Spleen (tissue), 11 donors: ENCODE results near the gene TOM1L1. TPM values are rescaled to one million over a fixed set of nuclear protein-coding genes. Genes with fewer than 3 reads are reported as not detected.
A peak's percentile ranks its signal among the peaks of the same experiment; 100 is the strongest.

Experiments
- DNase-seq: peaks from one replicate; pipeline ENCODE4 v3.0.0-alpha.2; 2020
- H3K27ac ChIP-seq, 8 donors: fragments of 200-600 bp; sonication (generic) in 7 of 8; 1 replicate in 4 of 8; 2 replicates in 4 of 8; pipeline versions ENCODE4 v1.5.0 to v1.8.0; 2016 to 2021; ENCODE audit warnings: inconsistent platforms in 4 of 8, mild to moderate bottlenecking in 4 of 8, moderate library complexity in 1 of 8
- H3K27me3 ChIP-seq, 7 donors: fragments of 200-600 bp; sonication (generic) in 6 of 7; replicated peaks in 1 of 7; 1 replicate in 4 of 7; 2 replicates in 3 of 7; pipeline versions ENCODE4 v1.5.0 to v1.8.0; 2016 to 2021; ENCODE audit warnings: inconsistent platforms in 3 of 7, mild to moderate bottlenecking in 1 of 7
- H3K36me3 ChIP-seq, 6 donors: fragments of 200-600 bp; sonication (generic) in 5 of 6; 1 replicate in 4 of 6; 2 replicates in 2 of 6; pipeline versions ENCODE4 v1.5.0 to v1.8.0; 2016 to 2021; ENCODE audit warnings: inconsistent platforms in 2 of 6
- H3K4me1 ChIP-seq, 6 donors: fragments of 200-600 bp; sonication (generic) in 5 of 6; 1 replicate in 3 of 6; 2 replicates in 3 of 6; pipeline versions ENCODE4 v1.5.0 to v1.8.0; 2016 to 2021; ENCODE audit warnings: inconsistent platforms in 3 of 6
- H3K4me3 ChIP-seq, 8 donors: fragments of 200-600 bp; sonication (generic) in 7 of 8; 1 replicate in 4 of 8; 2 replicates in 4 of 8; pipeline versions ENCODE4 v1.5.0 to v1.8.0; 2016 to 2021; ENCODE audit warnings: inconsistent platforms in 4 of 8, mild to moderate bottlenecking in 4 of 8, moderate library complexity in 2 of 8
- H3K9me3 ChIP-seq, 8 donors: fragments of 200-600 bp; sonication (generic) in 7 of 8; 1 replicate in 4 of 8; 2 replicates in 4 of 8; pipeline versions ENCODE4 v1.5.0 to v1.8.0; 2016 to 2021; ENCODE audit warnings: inconsistent platforms in 4 of 8
- POLR2A ChIP-seq, 3 donors: fragments of 450-650 bp; IDR thresholded peaks; one replicate each; pipeline ENCODE4 v1.5.1; 2017; ENCODE audit warnings: antibody characterized with exemption in 3 of 3, mild to moderate bottlenecking in 1 of 3
- POLR2AphosphoS5 ChIP-seq, 3 donors: sonication (generic); formaldehyde crosslinking; IDR thresholded peaks; one replicate each; pipeline ENCODE4 v1.5.1; 2017; ENCODE audit warnings: antibody characterized with exemption in 3 of 3
- WGBS, 5 donors: extraction: QIAGEN DNeasy Blood & Tissue Kit in 3 of 5; methylation state at CpG; one replicate each; pipeline versions ENCODE4 v1.1.5 to v1.1.7; 2013 to 2018; 5-methylcytosine and 5-hydroxymethylcytosine counted together
- intact Hi-C: fragments of 100-400 bp; cut with DNase I; formaldehyde crosslinking; loops from one replicate; pipeline ENCODE4 v1.15.0; 2023; ENCODE audit warnings: low total_unique reads
- polyA plus RNA-seq, 3 donors: library from polyadenylated mRNA; stranded (reverse); fragments of 200-250 nt; gene quantifications; one replicate each; pipeline ENCODE4 v1.2.1, GENCODE V29; 2013
- total RNA-seq, 7 donors: library from RNA; depleted of rRNA in 3 of 7; stranded (reverse); fragments of >200 nt in 3 of 7; fragmentation: NEBNext Ultra II Directional in 4 of 7; extraction: Animal tissue kit (Norgen Biotek cat#: 25700) in 4 of 7; gene quantifications; one replicate each; pipeline versions ENCODE4 v1.1.0 to v1.2.1, GENCODE V29; 2016 to 2021
- TF ChIP-seq, protein P1 (sequence below), 11 experiments: fragments of 200-600 bp in 7 of 11; fragments of 450-650 bp in 4 of 11; sonication (generic) in 4 of 11; IDR thresholded peaks in 8 of 11; conservative IDR thresholded peaks in 3 of 11; 1 replicate in 7 of 11; 2 replicates in 4 of 11; pipeline versions ENCODE4 v1.4.0 to v1.8.0; 2016 to 2021; ENCODE audit warnings: antibody characterized with exemption in 11 of 11, inconsistent platforms in 4 of 11, mild to moderate bottlenecking in 1 of 11
- donor health status: healthy with polysubstance abuse.
- donor health status: DM: no; HTN: no; CAD: no; lungs with moderate emphysema.
- donor health status: DM: no; HTN: no; CAD: no.
- donor health status: Bipolar disorder and iron deficiency.
- donor health status: healthy.
- donor health status: DM: no; HTN: no; CAD: no.
- donor health status: DM: yes; HTN: yes; CAD: no.

Gene TOM1L1
- total and polyA plus RNA-seq, 10 donors = 2.3 to 14.3 (median 4.2) TPM

DNA sequence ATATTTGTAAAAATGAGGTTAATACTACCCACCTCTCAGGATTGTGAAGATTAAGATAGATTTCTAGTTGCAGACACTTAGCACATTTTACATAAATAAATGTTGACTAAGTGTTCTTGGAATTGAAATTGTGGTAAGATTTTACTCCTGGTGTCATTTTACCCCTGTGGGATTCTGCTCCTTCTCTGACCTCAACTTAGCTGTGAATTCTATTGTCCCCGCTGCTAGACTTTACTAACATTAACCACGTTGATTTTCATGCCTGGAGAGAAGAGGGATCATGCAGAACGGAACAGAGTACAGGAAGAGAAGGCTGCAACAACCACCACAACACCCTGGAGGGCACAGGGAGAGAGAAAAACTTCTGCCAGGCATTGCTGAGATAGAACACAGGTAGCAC, 2.1 kb upstream of the TOM1L1 start:
- H3K4me3 ChIP-seq = no peak overlapping the region
- intact Hi-C loops = no loop called here
- no peak for DNase-seq
- H3K27ac ChIP-seq = no peak overlapping the region
- peaks cover 0 to 64% (median 14%) of the 10 kb centered on the region in 7 donors for H3K27me3 ChIP-seq
- WGBS, 5 donors = 49 to 64% (median 55%) methylated on average over 3 of the region's 3 CpGs
- no peaks in the 10 kb centered on the region for H3K9me3 ChIP-seq
- H3K4me1 ChIP-seq = peaks cover 3 to 17% (median 11%) of the 10 kb centered on the region in 6 donors
- no peak for TF ChIP-seq POLR2AphosphoS5 (IDR thresholded peaks at IDR 0.05)
- TF ChIP-seq POLR2A (IDR thresholded peaks at IDR 0.05) = no peak
- TF ChIP-seq, protein P1, sequence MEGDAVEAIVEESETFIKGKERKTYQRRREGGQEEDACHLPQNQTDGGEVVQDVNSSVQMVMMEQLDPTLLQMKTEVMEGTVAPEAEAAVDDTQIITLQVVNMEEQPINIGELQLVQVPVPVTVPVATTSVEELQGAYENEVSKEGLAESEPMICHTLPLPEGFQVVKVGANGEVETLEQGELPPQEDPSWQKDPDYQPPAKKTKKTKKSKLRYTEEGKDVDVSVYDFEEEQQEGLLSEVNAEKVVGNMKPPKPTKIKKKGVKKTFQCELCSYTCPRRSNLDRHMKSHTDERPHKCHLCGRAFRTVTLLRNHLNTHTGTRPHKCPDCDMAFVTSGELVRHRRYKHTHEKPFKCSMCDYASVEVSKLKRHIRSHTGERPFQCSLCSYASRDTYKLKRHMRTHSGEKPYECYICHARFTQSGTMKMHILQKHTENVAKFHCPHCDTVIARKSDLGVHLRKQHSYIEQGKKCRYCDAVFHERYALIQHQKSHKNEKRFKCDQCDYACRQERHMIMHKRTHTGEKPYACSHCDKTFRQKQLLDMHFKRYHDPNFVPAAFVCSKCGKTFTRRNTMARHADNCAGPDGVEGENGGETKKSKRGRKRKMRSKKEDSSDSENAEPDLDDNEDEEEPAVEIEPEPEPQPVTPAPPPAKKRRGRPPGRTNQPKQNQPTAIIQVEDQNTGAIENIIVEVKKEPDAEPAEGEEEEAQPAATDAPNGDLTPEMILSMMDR (IDR thresholded peaks at IDR 0.05 in 8 of 11, conservative IDR thresholded peaks at IDR 0.05 in 3 of 11) = no peak
- no peaks in the 10 kb centered on the region for H3K36me3 ChIP-seq

DNA sequence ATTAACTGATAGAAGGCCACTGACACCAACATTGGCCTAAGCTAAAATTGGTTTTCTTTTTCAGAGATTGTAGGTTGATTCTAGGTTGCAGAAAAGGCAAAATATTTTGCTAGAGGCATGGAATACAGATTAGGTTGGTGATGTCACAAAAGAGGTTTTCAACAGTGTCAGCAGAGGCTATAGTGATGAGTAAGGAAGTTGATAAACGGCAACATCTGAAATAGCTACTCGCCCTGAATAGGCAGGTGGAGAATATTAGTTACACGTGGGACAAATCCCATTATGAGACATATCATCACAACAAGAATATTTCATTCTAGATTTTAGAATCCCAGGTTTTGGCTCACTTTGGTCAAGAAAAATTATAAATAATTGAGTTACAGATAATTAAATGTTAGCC, 1.5 kb upstream of the TOM1L1 start:
- Histone ChIP-seq H3K4me1 (peaks cover 3 to 17% (median 11%) of the 10 kb centered on the region in 6 donors), H3K36me3 (no peaks in the 10 kb centered on the region), H3K27ac (no peak overlapping the region), H3K27me3 (peaks cover 0 to 64% (median 14%) of the 10 kb centered on the region in 7 donors), H3K4me3 (no peak overlapping the region), H3K9me3 (no peaks in the 10 kb centered on the region)
- intact Hi-C loops = no loop called here
- WGBS, 5 donors = 70 to 73% (median 72%) methylated on average over 3 of the region's 3 CpGs
- TF ChIP-seq, protein P1 (IDR thresholded peaks at IDR 0.05 in 8 of 11, conservative IDR thresholded peaks at IDR 0.05 in 3 of 11) = no peak
- no peak for TF ChIP-seq POLR2A (IDR thresholded peaks at IDR 0.05)
- no peak for TF ChIP-seq POLR2AphosphoS5 (IDR thresholded peaks at IDR 0.05)
- DNase-seq = no peak

DNA sequence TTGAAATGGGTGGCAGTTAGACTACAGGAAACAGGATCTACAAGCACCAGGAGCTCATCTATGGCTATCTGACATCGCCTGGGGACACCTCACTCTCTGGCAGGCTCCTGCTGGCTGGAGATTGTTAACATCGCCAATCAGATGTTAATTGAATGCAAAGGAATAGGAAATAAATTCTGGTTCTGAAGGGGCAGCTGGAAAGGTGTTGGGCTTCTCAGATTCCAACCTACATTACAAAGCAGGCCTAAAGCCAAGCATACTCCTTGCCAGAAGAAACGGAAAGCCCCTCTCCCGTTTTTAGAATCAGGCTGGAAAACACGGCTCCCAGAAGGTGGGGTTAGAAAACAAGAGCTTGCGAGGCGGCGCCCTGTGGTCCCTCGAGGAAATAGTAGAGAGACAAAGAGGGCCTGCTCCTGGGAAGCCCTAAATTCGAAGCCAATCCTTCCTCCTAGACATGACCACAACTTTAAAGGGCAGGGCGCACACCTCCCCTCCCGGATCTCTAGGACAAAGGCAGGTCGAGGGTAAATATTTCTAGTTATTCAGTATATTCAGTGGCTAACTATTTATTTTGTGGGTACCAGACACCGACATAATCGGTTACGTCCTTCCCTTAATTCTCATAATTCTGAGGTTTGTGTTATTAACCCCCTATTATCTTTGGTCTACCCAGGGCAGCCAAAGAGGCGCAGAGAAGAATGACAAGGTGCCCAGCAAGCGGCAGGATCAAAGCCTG, 763 bp upstream of the TOM1L1 start:
- H3K4me3 ChIP-seq = peak overlapping the region in 6 of 8 donors; percentile 27 to 66 (median 34)
- H3K27ac ChIP-seq = no peak overlapping the region
- TF ChIP-seq POLR2AphosphoS5 (IDR thresholded peaks at IDR 0.05) (no peak), POLR2A (IDR thresholded peaks at IDR 0.05) (no peak)
- TF ChIP-seq, protein P1 (IDR thresholded peaks at IDR 0.05 in 8 of 11, conservative IDR thresholded peaks at IDR 0.05 in 3 of 11) = no peak
- peaks cover 0 to 64% (median 14%) of the 10 kb centered on the region in 7 donors for H3K27me3 ChIP-seq
- no peaks in the 10 kb centered on the region for H3K36me3 ChIP-seq
- intact Hi-C loops = no loop called here
- no peaks in the 10 kb centered on the region for H3K9me3 ChIP-seq
- no peak for DNase-seq
- 10 to 13% (median 12%) methylated on average over 18 of the region's 18 CpGs for WGBS, 5 donors
- peaks cover 3 to 17% (median 11%) of the 10 kb centered on the region in 6 donors for H3K4me1 ChIP-seq

DNA sequence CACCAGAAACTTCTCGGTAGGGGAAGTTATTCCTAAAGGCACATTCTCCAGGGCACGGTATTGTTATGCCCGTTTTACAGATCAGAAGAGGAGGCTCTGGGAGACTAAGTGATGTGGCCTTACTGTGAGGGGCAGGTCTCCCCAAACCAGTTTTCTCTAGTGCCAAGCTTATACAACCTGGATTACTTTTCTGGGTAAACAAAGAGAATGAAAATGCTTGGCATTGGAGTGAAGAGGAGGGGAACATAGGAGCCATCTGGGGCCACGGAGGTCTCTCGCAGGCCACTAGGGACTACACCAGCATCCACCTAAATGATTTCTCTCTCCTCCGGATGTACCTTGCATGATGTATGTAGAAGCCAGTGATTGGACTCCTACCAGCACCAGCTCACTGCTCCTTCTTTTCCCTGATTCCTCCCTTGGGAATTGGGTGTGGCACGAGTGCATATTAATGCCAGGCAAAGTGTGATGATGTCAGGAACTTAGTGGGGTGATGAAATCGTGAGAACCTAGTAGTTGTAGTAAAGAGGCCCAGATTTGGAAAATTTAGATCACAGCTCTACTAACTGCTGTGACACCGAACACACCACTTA, 674 bp downstream of the TOM1L1 start:
- intact Hi-C loops = no loop called here
- Histone ChIP-seq H3K36me3 (no peaks in the 10 kb centered on the region), H3K9me3 (no peaks in the 10 kb centered on the region), H3K4me3 (peak overlapping the region in 7 of 8 donors; percentile 27 to 66 (median 34)), H3K27ac (no peak overlapping the region), H3K4me1 (peaks cover 3 to 17% (median 11%) of the 10 kb centered on the region in 6 donors), H3K27me3 (peaks cover 0 to 57% (median 14%) of the 10 kb centered on the region in 7 donors)
- WGBS, 5 donors = 51 to 67% (median 61%) methylated on average over 9 of the region's 9 CpGs
- no peak for DNase-seq
- TF ChIP-seq, protein P1 (IDR thresholded peaks at IDR 0.05 in 8 of 11, conservative IDR thresholded peaks at IDR 0.05 in 3 of 11) = no peak
- TF ChIP-seq POLR2AphosphoS5 (IDR thresholded peaks at IDR 0.05) (no peak), POLR2A (IDR thresholded peaks at IDR 0.05) (no peak)
